Fibroblast of gingiva (primary cell): Measurements from ENCODE around the gene CTNNA1.
A peak's percentile ranks its signal among the peaks of the same experiment; 100 is the strongest.

Experiments used
- DNase-seq: peaks from one replicate; pipeline ENCODE4 v3.0.0-alpha.2; 2011; ENCODE audit warnings: low read depth

CTNNA1 gene

DNA sequence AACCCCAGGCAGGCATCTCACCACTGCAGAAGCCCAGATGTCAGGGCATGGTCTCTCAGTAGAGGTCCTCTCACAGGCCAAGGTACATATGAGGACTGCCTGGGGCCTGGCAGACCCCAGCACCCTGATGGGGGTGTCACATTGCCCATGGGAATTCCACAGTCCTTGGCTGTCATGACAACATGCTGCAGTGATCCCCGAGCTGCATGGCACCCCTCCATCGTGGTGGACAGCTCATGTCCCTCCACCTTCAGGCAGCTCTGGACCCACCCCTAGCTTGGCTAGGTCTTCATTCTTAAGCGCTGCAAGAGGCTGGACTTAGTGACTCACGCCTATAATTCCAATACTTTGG, 196.0 kb downstream of the CTNNA1 start:
- DNase-seq: no peak

DNA sequence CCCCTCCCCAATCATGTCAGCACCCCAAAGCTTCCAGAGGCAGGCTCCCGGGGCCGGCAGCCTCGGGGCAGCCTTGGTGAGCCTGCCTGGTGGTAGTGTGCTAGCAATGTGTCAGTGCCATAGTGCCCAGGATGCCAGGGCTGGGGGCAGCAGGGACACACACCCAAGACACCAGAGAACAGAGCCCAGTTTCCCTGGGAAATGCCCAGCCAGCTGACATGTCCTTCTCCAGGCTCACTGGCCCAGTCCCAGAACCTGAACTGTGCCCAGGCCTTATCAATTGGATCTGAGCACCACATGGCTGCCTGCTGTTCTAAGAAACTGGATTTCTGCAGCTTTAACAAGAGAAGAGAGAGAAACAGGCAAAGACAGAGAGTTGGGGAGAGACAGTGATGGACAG, 196.8 kb downstream of the CTNNA1 start:
- no peak for DNase-seq

DNA sequence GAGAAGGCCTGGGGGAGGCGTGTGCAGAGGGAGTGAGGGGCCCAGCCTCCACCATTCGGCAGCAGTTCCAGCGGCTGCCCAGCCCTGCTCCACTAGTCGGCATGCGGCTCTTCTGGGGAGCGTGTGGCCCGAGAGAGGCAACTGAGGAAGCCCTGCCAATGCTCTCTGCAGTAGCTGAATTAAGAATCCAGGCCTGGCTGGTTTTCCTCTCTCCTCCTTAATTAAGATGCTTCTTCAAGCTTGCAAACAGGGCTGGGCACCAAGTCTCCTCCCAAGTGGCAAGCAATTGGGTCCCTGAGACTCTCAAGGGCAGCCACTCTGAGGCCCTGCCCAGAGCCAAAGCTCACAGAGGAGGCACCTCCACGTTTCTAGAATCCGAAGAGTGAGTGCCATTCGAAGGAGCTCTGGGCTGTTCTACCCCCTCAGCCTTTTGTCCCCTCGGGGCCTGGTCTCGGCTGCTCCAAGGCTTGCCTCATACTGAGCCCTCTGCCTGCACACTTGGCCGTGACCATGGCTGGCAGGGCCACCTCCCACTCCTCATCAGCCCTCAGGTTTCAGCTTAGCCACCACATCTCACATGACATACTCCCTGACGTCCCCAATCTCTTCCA, 197.3 kb downstream of the CTNNA1 start:
- no peak for DNase-seq

DNA sequence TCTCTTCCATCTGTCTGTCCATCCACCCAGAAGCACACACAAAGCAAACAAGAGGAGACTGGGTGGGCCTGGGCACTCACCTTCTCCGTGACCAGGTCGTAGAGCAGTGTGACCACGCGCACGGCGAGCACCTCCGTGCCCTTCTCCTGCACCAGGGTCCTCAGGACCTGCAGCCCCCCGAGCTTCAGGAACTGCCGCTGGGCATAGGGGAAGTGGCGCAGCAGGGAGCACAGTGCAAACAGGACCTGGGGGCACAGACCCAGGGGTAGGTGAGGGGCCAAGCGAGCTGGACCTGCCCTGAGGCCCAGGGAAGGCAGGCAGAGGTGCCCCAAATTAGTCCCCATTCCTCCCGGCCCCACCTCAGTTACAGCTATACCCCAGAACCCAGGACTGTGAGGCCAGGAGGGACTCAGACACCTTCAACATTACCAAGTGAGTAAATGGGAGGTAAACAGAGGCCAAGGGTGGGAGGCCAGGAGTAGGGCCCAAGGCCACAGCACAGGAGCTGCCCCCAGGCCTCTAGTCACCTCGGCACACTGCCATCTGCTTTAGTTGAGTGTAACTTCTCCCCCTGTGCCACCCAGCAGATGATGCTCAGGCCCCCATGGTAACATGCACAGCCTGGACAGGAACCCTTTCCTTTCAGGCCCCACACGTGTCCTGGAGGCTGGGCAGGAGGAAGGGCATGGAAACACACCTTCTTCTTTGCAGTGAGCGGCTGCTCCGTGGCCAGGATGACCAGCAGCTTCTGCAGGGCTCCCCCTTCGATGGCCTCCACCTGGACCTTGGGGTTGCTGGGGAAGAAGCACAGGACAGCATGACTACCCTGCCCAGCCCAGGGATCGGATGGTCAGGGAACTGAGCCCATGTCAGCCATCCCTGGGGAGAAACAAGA, 198.1 kb downstream of the CTNNA1 start:
- no peak for DNase-seq

DNA sequence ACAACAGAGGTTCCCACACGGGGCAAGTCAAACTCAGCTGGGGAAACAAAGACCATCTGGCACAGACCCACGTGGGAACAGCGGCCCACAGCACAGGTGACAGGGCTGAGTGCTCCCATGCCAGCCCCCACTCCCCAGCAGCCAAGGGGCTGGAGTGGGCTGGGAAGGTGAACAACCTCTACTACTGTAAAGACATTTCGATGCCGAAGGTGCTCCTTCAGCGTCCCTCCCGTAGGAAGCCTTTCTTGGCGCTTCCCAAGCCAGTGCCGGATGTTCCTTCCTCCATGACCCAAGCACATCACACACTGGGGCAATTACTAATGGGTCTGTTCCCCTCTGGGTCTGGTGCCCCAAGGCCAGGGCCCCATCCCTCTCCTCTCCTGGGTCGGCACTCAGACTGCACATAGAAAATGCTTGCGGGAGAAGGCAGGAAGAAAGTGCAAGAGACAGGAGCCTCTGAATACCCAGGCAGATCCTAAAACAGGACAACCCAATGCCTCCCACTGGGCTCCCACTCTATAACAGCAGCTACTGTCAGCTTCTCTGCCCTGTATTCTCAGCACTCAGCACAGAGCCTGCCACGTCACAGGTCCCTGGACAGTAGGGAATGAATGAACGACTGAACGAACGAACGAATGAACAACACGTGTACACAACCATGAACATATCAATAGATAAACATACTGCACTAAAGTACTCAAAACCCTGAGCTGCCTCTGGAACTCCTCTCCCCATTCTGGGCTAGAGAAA, 198.9 kb downstream of the CTNNA1 start:
- no peak for DNase-seq

DNA sequence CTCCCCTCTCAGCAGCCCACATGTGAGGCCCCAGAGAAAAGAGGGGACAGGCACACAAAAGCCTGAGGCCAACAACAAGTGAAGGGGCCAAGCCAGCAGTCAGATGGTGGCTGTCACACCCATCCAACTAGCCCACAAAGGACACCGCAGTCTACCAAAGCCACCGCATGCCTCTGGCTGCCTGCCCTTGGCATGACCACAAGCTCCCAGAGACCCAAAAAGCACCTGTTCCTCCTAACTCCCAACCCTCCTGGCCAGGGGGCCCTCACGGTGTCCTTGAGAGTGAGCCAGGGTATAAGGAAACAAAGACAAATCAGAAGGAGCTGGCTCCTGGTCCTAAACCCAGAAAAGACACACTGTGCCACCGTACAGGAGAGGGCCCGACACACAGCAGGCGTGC, 199.7 kb downstream of the CTNNA1 start:
- no peak for DNase-seq

DNA sequence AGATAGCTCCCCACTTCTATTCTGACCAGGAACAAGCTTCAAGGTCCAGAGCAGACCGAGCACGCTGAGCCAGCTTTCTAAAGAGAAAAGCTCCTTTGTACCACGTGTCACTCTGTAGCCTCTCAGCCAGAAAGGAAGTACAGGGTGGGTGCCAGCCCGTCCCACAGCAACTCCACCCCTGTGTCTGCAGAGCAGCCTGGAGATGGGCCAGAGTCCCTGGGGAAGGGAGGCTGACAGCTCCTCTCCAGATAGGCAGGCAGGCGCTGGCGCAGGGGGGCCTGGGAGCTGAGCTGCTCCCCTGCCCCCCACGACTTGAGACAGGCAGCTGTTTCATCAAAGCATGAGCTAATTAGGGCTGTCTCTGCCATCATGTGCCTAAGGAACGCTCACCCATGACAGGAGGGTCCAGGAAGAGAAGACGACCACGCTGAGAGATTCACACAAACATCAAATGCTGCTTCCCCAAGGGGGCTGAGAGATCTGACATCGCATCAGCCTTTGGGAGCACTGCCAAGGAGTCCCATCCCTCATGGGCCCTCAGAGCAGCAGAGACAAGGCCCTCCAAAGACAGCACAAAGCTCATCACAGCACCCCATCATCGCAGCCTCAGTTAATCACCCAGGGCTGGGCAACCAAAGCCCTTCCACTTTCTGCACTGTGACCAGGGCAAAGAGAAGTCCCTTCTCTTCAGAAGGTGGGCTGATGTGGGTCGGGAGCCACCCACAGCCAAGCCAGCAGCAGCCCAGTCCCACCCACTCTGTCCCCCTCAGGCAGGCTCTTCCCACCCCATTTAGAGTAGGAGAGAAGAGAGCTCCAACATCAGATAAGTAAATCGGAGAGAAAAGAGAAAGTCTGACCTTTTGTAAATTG, 200.4 kb downstream of the CTNNA1 start:
- DNase-seq: peak; percentile 68

DNA sequence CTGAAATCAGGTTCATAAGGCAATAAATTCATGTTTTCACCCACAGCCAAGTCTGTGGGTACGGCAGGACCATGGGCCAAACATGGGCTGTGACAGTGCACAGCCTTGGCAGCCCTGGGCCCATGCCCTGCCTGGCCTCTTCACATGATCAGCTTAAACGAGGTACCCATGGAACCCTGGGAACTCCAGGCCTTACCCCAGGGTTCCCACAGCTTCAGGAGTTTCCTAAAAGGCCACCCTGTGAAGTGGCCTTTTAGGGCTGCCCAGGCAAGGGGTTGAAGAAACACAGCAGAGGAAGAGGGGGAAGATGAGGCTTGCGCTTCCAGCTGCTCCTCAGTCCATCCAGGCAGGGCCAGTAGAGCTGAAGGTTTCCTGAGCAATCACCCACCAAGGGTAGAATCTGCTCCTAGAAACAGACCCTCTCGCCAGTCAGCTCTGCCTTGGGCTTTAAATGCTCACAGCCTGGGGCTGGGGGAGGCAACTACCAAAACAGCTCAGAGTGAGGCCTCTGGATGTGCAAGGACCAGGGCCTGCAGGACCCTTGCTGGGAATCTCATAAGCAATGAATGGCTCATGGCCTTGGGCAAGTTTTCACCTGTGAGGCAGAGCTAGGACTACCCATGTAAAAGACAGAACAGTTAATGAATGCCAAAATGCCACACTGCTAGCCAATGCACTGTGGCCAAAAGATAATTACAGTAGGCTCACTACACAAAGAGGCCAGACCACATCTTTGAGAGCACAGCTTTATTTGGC, 201.2 kb downstream of the CTNNA1 start:
- no peak for DNase-seq

DNA sequence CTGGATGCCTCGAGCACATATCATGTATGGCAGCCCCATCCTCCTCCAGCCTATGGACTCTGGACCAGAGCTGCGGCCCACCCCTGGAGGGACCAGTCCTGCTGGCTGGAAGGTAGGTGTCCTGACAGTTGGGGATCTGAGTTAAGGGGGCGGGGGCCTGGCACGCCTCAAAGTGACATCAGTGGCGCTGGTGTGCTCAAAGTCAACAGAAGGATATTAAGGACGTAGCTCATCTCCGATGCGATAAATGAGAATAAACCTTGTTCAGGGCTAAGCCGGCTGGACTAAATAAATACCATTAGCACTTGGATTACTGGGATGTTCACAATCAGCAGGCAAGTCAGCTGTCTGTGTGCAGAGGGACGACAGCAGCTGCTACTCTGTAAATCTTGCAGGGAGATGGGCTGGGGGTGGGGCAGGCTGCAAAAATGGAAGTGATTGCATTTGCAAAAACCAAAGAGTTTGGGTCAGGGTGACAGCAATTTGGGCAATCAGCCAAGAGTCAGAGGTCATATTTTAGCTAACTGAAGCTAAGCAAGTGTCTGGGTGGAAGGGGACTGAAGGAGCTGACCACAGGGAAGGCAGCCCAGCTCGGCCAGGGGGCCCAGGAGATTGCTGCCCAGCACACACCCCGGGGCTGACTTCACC, 201.9 kb downstream of the CTNNA1 start:
- DNase-seq: no peak

DNA sequence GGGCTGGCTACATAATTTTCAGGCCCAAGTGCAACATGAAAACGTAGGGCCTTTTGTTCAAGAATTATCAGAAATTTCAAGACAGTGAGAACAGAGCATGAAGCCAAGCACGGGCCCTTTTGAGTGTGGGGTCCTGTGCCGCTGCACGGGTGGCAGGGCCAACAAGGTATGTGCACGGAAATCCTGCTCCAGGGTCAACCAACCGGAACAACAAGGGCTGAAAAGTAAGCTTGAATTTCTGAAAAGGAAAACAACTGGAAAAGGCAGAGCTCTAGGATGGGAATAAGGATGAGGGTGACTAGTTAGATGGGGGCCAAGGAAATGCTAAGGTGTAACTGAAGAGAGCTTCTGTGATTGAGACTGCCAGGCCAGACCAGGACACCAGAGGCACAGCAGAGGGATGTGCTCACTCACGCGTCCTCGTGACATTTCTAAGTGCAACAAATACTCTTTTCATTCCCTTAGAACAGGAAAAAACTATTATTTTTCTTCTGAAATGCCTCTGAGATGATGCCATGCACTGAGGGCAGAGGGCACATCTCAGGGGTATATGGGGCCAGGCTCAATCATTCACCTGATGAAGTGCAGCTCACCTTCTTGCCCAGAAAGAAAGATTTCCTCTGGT, 202.6 kb downstream of the CTNNA1 start:
- no peak for DNase-seq

DNA sequence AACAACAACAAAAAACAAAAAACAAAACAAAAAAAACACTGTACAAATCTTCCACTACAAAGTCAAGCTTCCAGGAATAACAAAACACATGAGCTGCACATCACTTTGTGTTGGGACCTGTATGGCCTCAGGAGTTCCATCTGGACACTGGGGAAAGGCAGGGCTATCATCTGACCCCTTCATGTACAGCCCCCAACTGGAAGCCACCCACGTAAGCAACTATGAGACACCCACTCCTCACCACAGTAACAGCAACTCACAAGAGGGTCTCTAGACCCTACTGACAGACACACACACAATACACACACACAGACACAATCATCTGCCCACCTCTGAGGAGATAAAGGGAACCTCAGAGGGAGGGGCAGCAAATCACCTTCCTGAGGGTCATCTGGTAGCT, 203.6 kb downstream of the CTNNA1 start:
- DNase-seq: no peak

DNA sequence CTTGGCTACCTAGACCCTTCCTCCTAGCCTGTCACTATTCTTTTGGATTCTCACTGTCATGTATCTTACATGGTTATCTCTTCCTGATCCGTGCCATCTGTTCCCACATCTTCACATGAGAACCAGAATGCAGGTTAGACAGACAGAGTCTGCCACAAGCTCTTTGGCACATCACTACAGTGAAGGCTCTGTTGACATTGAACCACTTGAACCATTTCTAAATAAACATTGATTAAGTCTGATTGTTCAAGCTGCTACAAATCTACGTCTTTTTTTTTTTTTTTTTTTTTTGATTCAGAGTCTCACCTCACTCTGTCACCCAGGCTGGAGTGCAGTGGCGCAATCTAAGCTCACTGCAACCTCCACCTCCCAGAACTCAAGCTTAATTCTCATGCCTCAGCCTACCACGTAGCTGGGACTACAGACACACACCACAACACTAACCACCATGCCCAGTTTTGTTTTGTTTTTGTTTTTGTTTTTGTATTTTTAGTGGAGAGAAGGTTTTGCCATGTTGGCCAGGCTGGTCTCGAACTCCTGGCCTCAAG, 207.0 kb downstream of the CTNNA1 start:
- DNase-seq: no peak

DNA sequence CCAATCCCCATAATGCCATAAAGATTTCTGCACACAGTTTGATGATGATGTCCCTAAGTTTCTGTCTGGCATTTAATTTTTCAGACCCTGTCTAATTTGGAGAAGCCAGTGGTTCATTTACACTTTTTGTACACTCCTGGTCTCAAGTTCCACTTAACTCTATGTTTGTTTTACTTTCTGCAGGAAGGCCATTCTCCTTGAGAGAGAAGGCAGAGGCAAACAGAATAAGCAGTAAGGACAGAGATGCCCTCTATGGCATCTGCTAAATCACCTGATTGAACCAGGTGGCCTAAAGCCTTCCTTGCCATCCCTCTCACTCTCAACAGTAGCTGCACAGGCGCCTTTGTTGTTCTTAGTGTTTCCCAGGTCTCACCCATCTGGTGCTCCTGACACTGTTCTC, 208.0 kb downstream of the CTNNA1 start:
- no peak for DNase-seq

DNA sequence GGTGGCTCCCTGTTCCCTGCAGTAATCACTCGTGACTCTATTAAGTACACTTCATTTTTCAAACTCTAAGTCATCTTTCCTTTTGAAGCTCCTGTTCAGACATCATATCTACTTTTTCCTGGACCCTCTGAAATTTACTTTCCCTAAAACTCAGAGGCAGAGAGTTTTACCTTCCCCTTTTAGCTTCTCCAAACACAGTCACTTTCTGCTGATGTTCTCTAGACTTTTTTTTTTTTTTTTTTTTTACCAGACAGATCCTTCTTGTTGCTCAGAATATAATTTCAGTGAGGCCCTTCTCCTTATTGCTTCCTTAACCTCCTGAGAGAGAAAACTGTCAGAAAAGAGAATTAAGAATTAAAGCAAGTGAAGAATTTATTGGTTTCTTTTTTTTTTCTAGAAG, 208.5 kb downstream of the CTNNA1 start:
- no peak for DNase-seq

DNA sequence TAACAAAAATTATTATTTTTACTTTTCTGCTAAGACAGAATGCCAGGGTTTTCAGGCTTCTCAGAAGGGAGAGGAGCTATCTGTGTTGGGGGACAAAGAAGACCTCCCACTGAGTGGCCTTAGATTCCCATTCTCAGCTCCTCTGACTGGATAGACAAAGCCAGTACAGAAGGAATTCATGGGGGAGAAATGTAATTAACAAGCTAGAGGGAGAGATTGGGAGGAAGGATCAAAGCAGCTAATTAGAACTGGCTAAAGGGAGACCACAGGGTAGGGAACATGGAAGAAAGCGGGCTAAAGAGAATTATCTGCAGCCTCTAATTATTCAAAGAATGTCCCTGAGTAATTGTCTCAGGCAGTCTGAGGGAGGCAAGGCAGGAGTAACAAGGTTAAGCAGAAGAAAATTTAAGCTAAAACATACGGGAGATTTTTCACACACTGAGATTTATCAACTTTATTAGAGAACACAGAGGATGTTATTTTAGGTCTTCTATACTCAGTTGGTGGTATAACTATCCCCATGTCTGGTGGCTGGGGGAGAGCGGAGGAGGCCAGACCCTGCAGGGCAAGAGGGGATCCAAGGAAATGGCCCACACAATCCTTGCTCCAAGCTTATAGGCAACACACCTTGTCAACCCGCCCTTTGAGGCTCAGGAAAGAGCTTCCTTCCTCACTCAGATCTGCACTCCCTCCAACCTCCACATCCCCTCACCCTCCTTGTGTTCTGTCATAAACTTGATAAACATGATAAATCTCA, 209.6 kb downstream of the CTNNA1 start:
- DNase-seq: no peak

DNA sequence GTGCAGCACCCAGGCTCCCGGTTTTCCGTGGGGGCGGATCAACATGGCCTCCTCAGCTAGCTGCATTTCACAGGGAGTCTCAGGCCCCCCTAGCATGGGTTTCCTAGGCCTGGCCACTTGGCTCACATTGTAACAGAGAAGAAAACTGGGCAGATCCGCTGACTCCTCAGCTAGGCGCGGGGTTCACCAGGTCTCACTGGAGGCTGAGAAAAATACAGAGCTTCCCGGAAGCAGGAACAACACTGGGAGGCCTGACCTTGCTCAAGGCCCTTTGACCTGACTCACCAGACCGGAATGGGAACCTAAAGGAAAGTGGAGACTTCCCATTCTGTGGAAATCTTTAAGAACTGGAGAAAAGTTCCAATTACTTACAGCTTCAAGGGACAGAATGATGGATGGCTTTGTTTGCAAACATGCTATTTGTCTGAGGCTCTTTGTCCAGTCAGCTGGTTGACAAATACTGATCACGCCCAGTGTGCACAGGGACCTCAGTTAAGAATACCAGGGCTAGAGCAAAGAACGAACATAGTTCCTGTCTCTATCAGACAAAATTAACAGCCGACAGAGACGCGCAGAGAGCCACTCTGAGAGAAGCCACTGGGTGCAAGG, 210.6 kb downstream of the CTNNA1 start:
- DNase-seq: no peak

DNA sequence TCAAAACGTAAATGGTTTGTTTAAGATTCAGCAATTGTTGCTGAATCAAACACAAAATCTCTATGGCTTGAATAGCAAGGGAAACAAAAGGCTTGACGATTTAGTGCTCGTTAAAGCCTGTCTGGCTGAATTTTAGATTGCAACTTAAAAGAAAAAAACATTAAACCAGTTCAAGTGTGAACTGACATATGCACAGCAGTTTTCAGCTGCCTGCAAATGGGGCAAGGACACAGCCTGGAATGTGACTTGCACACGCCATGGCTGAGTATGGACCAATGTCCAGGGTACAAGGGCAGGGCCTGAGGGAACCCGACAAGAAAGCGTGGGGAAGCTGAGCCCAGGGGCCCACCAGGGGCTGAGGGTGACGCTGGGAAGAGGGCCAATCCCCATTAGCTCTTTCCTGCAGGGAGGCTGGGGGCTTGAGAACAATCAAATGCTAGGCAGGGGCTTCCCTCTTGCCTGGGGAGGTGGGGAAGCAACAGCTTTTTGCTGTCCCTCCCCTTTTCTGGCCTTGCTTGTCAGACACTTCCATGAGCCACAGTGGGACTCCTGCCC, 211.5 kb downstream of the CTNNA1 start:
- no peak for DNase-seq

DNA sequence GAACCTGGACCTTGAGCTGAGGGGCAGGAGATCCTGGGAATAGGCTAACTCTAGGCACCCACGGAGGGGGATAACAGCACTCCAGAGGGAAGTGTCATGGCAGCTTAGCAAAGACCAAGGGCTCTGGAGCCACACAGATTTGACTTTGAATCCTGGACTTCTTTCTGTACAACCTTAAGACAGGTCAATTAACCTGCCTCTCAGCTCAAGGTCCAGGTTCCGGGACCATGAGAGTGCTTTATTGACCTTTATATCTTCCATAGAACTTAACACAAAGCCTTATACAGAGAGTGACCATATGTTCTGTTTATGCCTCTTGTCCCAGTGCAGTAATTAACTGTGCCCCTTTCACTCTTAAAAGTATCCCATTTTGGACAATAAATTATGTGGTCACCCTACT, 212.4 kb downstream of the CTNNA1 start:
- no peak for DNase-seq
